D721Med (cell line): ENCODE results near the gene CDH20.

ENCODE experiments used
- DNase-seq: peaks from one replicate; pipeline ENCODE4 v3.0.0; 2011; ENCODE audit warnings: low spot score; ENCODE audit not compliant: insufficient read length
- FAIRE-seq: peaks from 2 replicates; lab custom pipeline; 2011; peaks lifted over from hg19 to GRCh38; lab: Jason Lieb, UNC
- TF ChIP-seq, protein P1 (sequence below): IDR thresholded peaks from 2 replicates; pipeline ENCODE4 v1.5.1; 2012; ENCODE audit warnings: mild to moderate bottlenecking, control low read depth; ENCODE audit not compliant: insufficient read depth; ENCODE audit errors: missing control alignments

CDH20 gene

DNA sequence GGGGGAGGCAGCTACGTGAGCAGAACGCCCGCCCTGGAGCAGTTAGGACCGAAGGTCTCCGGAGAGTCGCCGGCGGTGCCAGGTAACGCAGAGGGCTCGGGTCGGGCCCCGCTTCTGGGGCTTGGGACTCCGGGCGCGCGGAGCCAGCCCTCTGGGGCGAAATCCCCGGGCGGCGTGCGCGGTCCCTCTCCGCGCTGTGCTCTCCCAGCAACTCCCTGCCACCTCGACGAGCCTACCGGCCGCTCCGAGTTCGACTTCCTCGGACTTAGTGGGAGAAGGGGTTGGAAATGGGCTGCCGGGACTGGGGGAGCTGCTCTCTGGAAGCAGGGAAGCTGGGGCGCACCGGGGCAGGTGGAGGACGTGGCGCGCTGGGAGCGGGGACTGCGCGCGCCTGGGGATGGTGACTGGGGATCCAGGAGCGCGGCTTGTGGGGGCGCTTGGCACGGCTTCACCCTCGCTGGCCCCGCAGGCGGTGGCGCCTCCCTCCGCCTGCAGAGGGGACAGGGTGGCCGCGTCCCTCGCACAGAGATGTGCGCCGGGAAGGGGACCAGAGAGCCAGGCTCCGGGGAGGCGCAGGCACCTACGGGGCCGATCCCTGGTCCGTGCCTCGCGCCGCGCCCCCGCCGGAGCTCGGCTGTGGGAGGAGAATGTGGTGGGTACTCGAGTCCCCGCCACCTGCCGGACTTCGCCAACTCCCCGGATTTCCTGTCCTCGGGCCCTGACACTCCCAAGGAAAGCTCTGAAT is 688 bp downstream of the CDH20 start:
- FAIRE-seq: no peak
- TF ChIP-seq, protein P1, sequence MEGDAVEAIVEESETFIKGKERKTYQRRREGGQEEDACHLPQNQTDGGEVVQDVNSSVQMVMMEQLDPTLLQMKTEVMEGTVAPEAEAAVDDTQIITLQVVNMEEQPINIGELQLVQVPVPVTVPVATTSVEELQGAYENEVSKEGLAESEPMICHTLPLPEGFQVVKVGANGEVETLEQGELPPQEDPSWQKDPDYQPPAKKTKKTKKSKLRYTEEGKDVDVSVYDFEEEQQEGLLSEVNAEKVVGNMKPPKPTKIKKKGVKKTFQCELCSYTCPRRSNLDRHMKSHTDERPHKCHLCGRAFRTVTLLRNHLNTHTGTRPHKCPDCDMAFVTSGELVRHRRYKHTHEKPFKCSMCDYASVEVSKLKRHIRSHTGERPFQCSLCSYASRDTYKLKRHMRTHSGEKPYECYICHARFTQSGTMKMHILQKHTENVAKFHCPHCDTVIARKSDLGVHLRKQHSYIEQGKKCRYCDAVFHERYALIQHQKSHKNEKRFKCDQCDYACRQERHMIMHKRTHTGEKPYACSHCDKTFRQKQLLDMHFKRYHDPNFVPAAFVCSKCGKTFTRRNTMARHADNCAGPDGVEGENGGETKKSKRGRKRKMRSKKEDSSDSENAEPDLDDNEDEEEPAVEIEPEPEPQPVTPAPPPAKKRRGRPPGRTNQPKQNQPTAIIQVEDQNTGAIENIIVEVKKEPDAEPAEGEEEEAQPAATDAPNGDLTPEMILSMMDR: no peak
- DNase-seq: peak; percentile 39

DNA sequence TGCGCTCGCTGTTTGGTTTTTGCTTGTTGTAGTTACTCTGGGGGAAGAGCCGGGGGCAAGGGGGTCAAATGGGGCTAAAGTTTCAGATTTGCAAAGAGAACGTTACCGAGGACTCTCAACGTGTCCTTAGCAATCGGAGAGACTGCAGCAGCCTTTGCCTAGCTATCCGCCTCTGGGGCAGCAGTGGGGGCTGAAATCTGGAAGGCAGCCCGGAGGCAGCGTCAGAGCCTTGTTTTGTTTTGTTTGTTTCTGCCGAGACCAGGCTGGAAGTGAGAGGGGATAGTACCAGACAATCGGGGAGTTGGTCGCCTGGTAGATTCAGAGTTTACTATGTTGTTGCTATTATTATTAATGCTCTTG is 1.2 kb downstream of the CDH20 start:
- TF ChIP-seq, protein P1: no peak
- no peak for FAIRE-seq
- no peak for DNase-seq

DNA sequence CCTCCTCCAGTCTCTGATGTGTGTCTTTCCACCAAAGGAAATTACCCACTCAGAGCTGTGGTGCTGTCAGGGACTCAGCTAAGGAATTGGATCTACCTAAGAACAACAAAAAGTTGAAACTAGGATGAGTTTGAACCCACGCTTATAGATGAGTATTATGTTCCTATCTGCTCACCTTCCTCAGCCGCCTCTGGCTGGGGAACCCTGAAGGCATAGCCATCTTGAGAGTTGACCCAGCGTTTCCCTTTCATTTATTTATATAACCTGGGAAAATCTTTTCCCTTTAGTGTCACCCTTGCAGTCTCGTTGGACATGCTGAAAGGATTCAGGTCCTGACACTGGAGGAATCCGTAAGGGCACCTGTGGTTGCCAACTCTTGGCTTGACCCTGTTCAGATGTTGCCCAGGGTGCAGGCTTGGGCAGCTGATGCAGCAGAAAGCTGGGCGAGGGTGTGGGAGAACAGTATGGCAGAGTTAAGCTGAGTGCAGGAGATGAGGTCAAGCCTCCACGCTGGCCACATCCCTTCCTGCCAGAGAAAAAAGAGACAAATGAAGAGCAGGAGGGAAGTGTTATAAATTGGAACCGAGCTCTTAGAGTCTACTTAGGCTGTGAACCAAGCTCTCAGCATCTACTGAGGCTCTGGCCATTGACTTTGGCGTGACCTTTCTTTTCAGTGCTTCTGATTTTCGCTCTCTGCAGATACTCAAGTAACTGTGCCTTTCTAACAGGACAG is 1.9 kb downstream of the CDH20 start:
- FAIRE-seq (peak; percentile 88), DNase-seq (no peak)
- TF ChIP-seq, protein P1: no peak

DNA sequence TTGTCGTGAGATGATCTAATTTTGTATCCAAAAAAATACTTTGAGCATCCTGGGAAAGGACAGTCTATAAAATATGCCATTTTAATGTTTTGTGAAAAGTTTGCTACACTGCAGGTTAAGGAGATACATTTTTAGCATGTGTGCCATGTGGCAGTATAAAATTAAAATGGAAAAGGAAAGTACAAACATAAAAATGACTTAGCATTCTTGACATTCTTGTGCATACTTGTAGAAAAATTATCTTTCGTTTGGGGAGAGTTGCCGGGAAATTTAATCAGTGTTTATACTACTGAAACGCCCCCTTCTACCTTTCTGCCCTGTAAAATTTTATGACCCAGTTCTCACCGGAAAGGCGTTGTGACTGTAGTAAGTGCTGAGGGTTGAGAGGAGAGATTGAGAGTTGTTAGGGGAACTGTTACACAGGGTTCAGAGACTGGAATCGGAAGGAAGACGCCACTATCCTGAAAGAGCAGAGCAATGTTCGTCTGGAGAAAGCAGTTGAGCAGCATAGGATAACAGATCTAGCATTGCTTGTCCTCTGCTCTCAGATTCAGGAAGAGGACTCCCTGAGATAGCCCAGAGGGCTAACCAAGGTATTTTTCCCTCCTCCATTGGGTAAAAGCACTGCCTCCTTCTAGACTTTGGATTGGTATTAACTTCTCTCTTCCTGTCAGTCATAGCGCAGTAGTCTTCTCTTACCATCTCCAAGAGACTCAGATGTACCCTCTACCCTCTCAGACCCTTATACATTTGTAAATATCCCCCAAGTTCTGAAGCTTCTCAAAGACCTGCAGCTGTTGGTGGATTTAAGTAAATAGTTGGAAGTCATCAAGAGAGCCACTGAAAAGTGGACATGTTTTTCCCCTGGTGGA is 2.7 kb downstream of the CDH20 start:
- TF ChIP-seq, protein P1: no peak
- peak; percentile 85 for FAIRE-seq

DNA sequence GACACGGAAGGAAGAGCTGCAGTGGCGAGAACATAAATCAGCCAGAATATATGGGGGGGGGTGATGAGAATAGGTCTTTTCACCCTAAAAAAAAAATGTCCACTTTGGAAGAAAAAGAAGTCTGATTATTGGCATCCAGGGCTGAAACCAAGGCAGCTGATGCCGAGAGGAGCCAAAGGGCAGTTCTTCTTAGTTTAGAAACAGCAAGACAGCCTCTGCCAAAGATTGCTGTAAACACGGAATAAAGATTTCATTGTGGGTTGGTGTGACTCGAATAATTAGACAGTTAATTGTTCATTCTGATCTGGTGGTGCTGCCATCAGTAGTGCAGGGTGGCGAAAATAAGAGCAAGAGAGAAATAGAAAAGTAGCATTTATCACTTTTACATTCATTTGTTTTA is 3.5 kb downstream of the CDH20 start:
- TF ChIP-seq, protein P1: no peak
- DNase-seq (no peak), FAIRE-seq (no peak)

More for the DNA sequence above, 2.7 kb downstream of the CDH20 start:
- no peak for DNase-seq

DNA sequence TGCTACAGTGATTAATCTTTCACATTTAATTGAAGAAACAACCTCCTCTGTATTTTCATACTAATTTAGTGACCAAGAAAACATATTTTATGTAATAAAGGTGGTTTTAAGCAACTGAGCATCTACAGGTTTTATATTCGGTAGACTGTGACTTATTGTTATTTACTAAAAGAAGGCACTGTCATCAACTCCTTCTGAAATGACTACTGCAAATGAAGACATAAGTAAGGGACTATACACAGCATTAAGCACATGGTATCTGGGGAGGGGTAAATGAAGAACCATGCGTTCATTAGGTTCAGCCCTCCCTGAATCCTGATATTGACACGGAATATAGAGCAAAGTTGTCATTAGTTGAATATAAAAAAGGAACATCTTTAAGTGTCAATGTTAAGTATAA is 4.3 kb downstream of the CDH20 start:
- FAIRE-seq: no peak
- DNase-seq: no peak
- TF ChIP-seq, protein P1: no peak
